Measurements from ENCODE around the gene LHFPL4. TPM values are rescaled to one million over a fixed set of nuclear protein-coding genes. Genes with fewer than 3 reads are reported as not detected.
"Not testable (repeated sequence)": the region's sequence is repeated elsewhere in the genome, so short reads cannot be mapped to it uniquely, and the experiment has no call there.

LHFPL4 gene
- total RNA-seq, 1 experiment from 2014 or later, result not detected

GRCh38 chr3:9494036-9494435 is 59.6 kb downstream of the LHFPL4 start:
- DNase-seq (ENCODE audit: low spot score); in situ Hi-C loops (cut with HindIII; ENCODE audit: low sequenced_read_pairs): not testable (repeated sequence)

GRCh38 chr3:9491506-9491905 is 62.1 kb downstream of the LHFPL4 start:
- in situ Hi-C loops (cut with HindIII; ENCODE audit: low sequenced_read_pairs), result no loop called here
- no peak for DNase-seq (ENCODE audit: low spot score)

GRCh38 chr3:9485248-9485647 is 68.4 kb downstream of the LHFPL4 start:
- in situ Hi-C loops (cut with HindIII; ENCODE audit: low sequenced_read_pairs), result no loop called here
- no peak for DNase-seq (ENCODE audit: low spot score)

GRCh38 chr3:9480265-9480664 is 73.4 kb downstream of the LHFPL4 start:
- no peak for DNase-seq (ENCODE audit: low spot score)
- in situ Hi-C loops (cut with HindIII; ENCODE audit: low sequenced_read_pairs), result no loop called here

- in situ Hi-C loops (cut with HindIII; ENCODE audit: low sequenced_read_pairs), result no loop called here
- DNase-seq (ENCODE audit: low spot score), result no peak
These were observed 76.7 kb downstream of the LHFPL4 start for GRCh38 chr3:9476935-9477334.

- DNase-seq (ENCODE audit: low spot score), result no peak
- in situ Hi-C loops (cut with HindIII; ENCODE audit: low sequenced_read_pairs), result no loop called here
These were observed 79.1 kb downstream of the LHFPL4 start for GRCh38 chr3:9474482-9474881.

GRCh38 chr3:9473496-9474065 is 80.0 kb downstream of the LHFPL4 start:
- in situ Hi-C loops (cut with HindIII; ENCODE audit: low sequenced_read_pairs), result no loop called here
- peak; percentile 65 for DNase-seq (ENCODE audit: low spot score)

GRCh38 chr3:9469986-9470385 is 83.6 kb downstream of the LHFPL4 start:
- DNase-seq (ENCODE audit: low spot score), result no peak
- in situ Hi-C loops (cut with HindIII; ENCODE audit: low sequenced_read_pairs), result no loop called here

- no peak for DNase-seq (ENCODE audit: low spot score)
- in situ Hi-C loops (cut with HindIII; ENCODE audit: low sequenced_read_pairs), result no loop called here
These were observed 85.2 kb downstream of the LHFPL4 start for GRCh38 chr3:9468460-9468859.

GRCh38 chr3:9467451-9467850 is 86.2 kb downstream of the LHFPL4 start:
- in situ Hi-C loops (cut with HindIII; ENCODE audit: low sequenced_read_pairs), result no loop called here

GRCh38 chr3:9455596-9456131 is 98.0 kb downstream of the LHFPL4 start:
- no peak for DNase-seq (ENCODE audit: low spot score)
- in situ Hi-C loops (cut with HindIII; ENCODE audit: low sequenced_read_pairs), result no loop called here

More at GRCh38 chr3:9467451-9467850, 86.2 kb downstream of the LHFPL4 start:
- DNase-seq (ENCODE audit: low spot score), result no peak

- DNase-seq (ENCODE audit: low spot score), result no peak
- in situ Hi-C loops (cut with HindIII; ENCODE audit: low sequenced_read_pairs), result no loop called here
These were observed 101.2 kb downstream of the LHFPL4 start for GRCh38 chr3:9452417-9452816.

GRCh38 chr3:9450991-9451390 is 102.6 kb downstream of the LHFPL4 start:
- in situ Hi-C loops (cut with HindIII; ENCODE audit: low sequenced_read_pairs), result no loop called here
- no peak for DNase-seq (ENCODE audit: low spot score)

GRCh38 chr3:9450126-9450525 is 103.5 kb downstream of the LHFPL4 start:
- no peak for DNase-seq (ENCODE audit: low spot score)
- in situ Hi-C loops (cut with HindIII; ENCODE audit: low sequenced_read_pairs), result no loop called here

GRCh38 chr3:9448643-9449042 is 105.0 kb downstream of the LHFPL4 start:
- no peak for DNase-seq (ENCODE audit: low spot score)
- in situ Hi-C loops (cut with HindIII; ENCODE audit: low sequenced_read_pairs), result no loop called here

Other genes with a start within 250 kb of the LHFPL4 start
- gene THUMPD3, start 190.8 kb downstream of the LHFPL4 start, total RNA-seq (2014; rRNA removed; shearing (Covaris generic)), result 27.5 and 32.0 TPM in 2 replicates
- 35.4 and 60.6 TPM in 2 replicates for gene SETD5, start 156.2 kb downstream of the LHFPL4 start, total RNA-seq (2014; rRNA removed; shearing (Covaris generic))
- 37.7 and 39.1 TPM in 2 replicates for gene MTMR14, start 95.7 kb upstream of the LHFPL4 start, total RNA-seq (2014; rRNA removed; shearing (Covaris generic))
- gene CPNE9, start 150.0 kb upstream of the LHFPL4 start, total RNA-seq (2014; rRNA removed; shearing (Covaris generic)), result 0.80 and 3.9 TPM in 2 replicates
- gene BRPF1, start 177.9 kb upstream of the LHFPL4 start, total RNA-seq (2014; rRNA removed; shearing (Covaris generic)), result 18.5 and 23.7 TPM in 2 replicates
- gene OGG1, start 196.1 kb upstream of the LHFPL4 start, total RNA-seq (2014; rRNA removed; shearing (Covaris generic)), result 32.1 and 35.3 TPM in 2 replicates
- gene CAMK1, start 216.1 kb upstream of the LHFPL4 start, total RNA-seq (2014; rRNA removed; shearing (Covaris generic)), result not detected in 2 replicates
- gene TADA3, start 238.7 kb upstream of the LHFPL4 start, total RNA-seq (2014; rRNA removed; shearing (Covaris generic)), result 70.0 and 72.1 TPM in 2 replicates
- gene ARPC4, start 239.3 kb upstream of the LHFPL4 start, total RNA-seq (2014; rRNA removed; shearing (Covaris generic)), result 231 and 292 TPM in 2 replicates